NCI-H1436 treated with DMSO at 0.1 percent for 48 hours (cell line): ENCODE measurements around the gene NHSL1.

Experiments used
- DNase-seq: peaks from one replicate; lab custom pipeline; 2025; lab: John Stamatoyannopoulos, UW

Gene NHSL1

DNA sequence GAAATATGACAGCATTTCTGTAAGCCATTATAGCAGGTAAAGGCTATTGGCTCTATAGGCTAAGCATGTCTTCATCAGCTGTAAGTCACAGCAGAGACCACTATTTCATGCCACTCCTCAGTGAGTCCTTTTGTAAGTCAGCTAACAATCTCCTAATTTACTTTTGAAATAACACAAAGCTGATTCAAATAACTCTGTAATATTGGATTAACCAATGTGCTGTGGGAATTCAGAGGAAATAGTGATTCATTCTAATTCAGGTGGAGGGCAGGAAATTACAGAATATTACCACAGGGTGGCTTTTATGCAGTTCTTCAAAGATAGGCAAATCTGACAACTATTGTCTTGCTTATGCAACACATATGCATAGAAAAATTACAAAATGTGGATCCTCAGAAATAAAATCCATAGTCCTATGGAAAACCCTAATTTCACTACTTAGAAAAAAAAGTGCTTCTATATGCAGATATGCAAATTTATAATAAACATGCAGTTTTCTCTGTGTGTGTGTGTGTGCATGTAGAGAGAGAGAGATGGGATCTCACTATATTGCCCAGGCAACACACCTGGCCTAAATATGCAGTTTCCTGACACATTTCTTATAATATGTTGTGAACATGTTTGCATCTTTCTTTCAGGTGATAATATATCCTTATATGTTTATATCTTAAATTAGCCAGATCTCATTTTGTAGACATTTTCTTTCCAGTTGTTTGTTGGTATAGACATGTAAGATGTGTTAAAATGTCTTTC lies 126.4 kb downstream of the NHSL1 start:
- DNase-seq = no peak
